DOHH2 (cell line): ENCODE results near the gene CBY1.

ENCODE experiments used
- CTCF ChIP-seq: fragments of 200-600 bp; sonication (generic); IDR thresholded peaks from one replicate; pipeline ENCODE4 v1.5.1; 2014; ENCODE audit warnings: antibody characterized with exemption, mild to moderate bottlenecking, low read depth, low read length; ENCODE audit not compliant: poor library complexity, severe bottlenecking
- EZH2phosphoT487 ChIP-seq: fragments of 200-600 bp; sonication (generic); IDR thresholded peaks from 2 replicates; pipeline ENCODE4 v1.6.1; 2017; ENCODE audit warnings: borderline replicate concordance, mild to moderate bottlenecking, antibody characterized with exemption, low read length, moderate library complexity, mixed read lengths

DNA sequence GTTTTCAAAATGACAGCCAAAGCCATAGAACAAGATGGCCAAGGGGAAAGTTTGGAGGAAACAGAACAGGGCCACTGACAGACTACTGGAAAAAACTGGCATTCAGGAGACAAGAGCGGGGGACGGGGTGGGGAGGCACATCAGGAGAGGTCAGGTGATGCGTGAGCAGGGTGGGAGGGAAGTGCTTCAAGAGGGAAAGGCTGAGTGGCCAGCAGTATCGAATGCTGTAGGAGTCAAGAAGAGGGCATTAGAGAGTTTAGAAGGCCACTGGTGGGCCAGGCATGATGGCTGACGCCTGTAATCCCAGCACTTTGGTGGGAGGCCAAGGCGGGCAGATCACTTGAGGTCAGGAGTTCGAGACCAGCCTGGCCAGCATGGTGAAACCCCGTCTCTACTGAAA, 57.5 kb downstream of the CBY1 start:
- TF ChIP-seq CTCF, result no peak
- no peak for TF ChIP-seq EZH2phosphoT487
